HepG2 (cell line): ENCODE results near the gene PEX14. TPM values are rescaled to one million over a fixed set of nuclear protein-coding genes. Genes with fewer than 3 reads are reported as not detected.

Experiments used
- CEBPB ChIP-seq: IDR thresholded peaks from 2 replicates; pipeline ENCODE4 v1.6.1; 2011; ENCODE audit warnings: low read depth, low read length, improper control_type of control experiment, borderline replicate concordance
- DZIP1 ChIP-seq: sonication (generic); formaldehyde crosslinking; IDR thresholded peaks from 2 replicates; pipeline ENCODE4 v1.5.0; 2020; ENCODE audit warnings: mild to moderate bottlenecking, missing genetic modification reagents
- ESRRA ChIP-seq: sonication (generic); formaldehyde crosslinking; IDR thresholded peaks from 2 replicates; pipeline ENCODE4 v1.5.1; 2020; ENCODE audit warnings: mild to moderate bottlenecking, low read depth, missing genetic modification reagents
- HNF4G ChIP-seq, 2 experiments: sonication (generic) in 1 of 2; formaldehyde crosslinking in 1 of 2; IDR thresholded peaks; 2 replicates each; pipeline versions ENCODE4 v1.4.0 to v1.6.1; 2011 to 2020; ENCODE audit warnings: borderline replicate concordance in 2 of 2, low read depth in 2 of 2, mild to moderate bottlenecking in 2 of 2, low read length in 1 of 2, missing genetic modification reagents in 1 of 2, moderate library complexity in 1 of 2
- HNRNPK ChIP-seq: fragments of 200-400 bp; formaldehyde crosslinking; IDR thresholded peaks from 2 replicates; pipeline ENCODE4 v1.6.1; 2018; ENCODE audit warnings: low read length, low read depth, moderate library complexity, mild to moderate bottlenecking; ENCODE audit not compliant: poor library complexity, severe bottlenecking
- MED8 ChIP-seq: sonication (generic); formaldehyde crosslinking; IDR thresholded peaks from 2 replicates; pipeline ENCODE4 v1.8.1; 2023; ENCODE audit warnings: mild to moderate bottlenecking, missing genetic modification reagents; ENCODE audit not compliant: insufficient replicate concordance
- RBM39 ChIP-seq: fragments of 200-400 bp; formaldehyde crosslinking; IDR thresholded peaks from one replicate; pipeline ENCODE4 v1.6.1; 2018; ENCODE audit warnings: antibody characterized with exemption, mild to moderate bottlenecking, low read depth, low read length; ENCODE audit not compliant: poor library complexity, severe bottlenecking
- RFX1 ChIP-seq: fragments of 450-650 bp; IDR thresholded peaks from 2 replicates; pipeline ENCODE4 v1.6.1; 2017
- SP140L ChIP-seq: sonication (generic); formaldehyde crosslinking; IDR thresholded peaks from 2 replicates; pipeline ENCODE4 v1.4.0; 2020; ENCODE audit warnings: missing genetic modification reagents, borderline replicate concordance
- SPEN ChIP-seq: sonication (generic); formaldehyde crosslinking; IDR thresholded peaks from 2 replicates; pipeline ENCODE4 v1.5.1; 2020; ENCODE audit warnings: low read depth, mild to moderate bottlenecking, missing genetic modification reagents
- YY1 ChIP-seq: IDR thresholded peaks from 2 replicates; pipeline ENCODE4 v1.6.1; 2011; ENCODE audit warnings: low read length, low read depth, moderate library complexity, mild to moderate bottlenecking; ENCODE audit not compliant: insufficient read depth, insufficient replicate concordance
- ZNF12 ChIP-seq: sonication (generic); formaldehyde crosslinking; IDR thresholded peaks from 2 replicates; pipeline ENCODE4 v1.5.0; 2020; ENCODE audit warnings: missing genetic modification reagents
- ZNF337 ChIP-seq: sonication (generic); formaldehyde crosslinking; IDR thresholded peaks from 2 replicates; pipeline ENCODE4 v1.5.1; 2020; ENCODE audit warnings: missing genetic modification reagents, low read depth, mild to moderate bottlenecking, borderline replicate concordance
- ZSCAN12 ChIP-seq: sonication (generic); formaldehyde crosslinking; IDR thresholded peaks from 2 replicates; pipeline ENCODE4 v1.9.0; 2021; ENCODE audit warnings: mild to moderate bottlenecking, missing genetic modification reagents
- polyA plus RNA-seq, 8 experiments: library from polyadenylated mRNA; depleted of rRNA in 3 of 8; stranded (reverse) in 7 of 8; unstranded in 1 of 8; fragments of >200 nt; fragmentation: Illumina TruSeq in 4 of 8; extraction: Trizol in 4 of 8; gene quantifications; 2 replicates each; pipeline versions ENCODE4 v1.2.1 to v1.2.3, GENCODE V29; 2011 to 2016; ENCODE audit warnings: low read depth in 4 of 8, missing spikeins in 1 of 8, mixed read lengths in 1 of 8; ENCODE audit not compliant: insufficient read depth in 1 of 8
- total RNA-seq, 5 experiments: library from RNA; depleted of rRNA; stranded (reverse); fragments of >200 nt; fragmentation: Illumina TruSeq; extraction: Trizol; gene quantifications; 2 replicates each; pipeline ENCODE4 v1.2.3, GENCODE V29; 2016; ENCODE audit warnings: low read depth in 1 of 5
- TF ChIP-seq, protein P1 (sequence below): sonication (generic); formaldehyde crosslinking; IDR thresholded peaks from 2 replicates; pipeline ENCODE4 v1.4.0; 2020; ENCODE audit warnings: mild to moderate bottlenecking, missing genetic modification reagents
- TF ChIP-seq, protein P2 (sequence below): sonication (generic); formaldehyde crosslinking; IDR thresholded peaks from 2 replicates; pipeline ENCODE4 v1.5.1; 2020; ENCODE audit warnings: missing genetic modification reagents, mild to moderate bottlenecking, borderline replicate concordance
- TF ChIP-seq, protein P3 (sequence below): sonication (generic); formaldehyde crosslinking; IDR thresholded peaks from 2 replicates; pipeline ENCODE4 v1.4.0; 2020; ENCODE audit warnings: missing genetic modification reagents

PEX14 gene
- total and polyA plus RNA-seq, 2 of the 13 experiments (the other 11 are each of a cell fraction or from before 2014, with no cell fraction given): 6.5 to 9.9 TPM

GRCh38 chr1:10555635-10556429 lies 81.1 kb downstream of the PEX14 start (continued):
- TF ChIP-seq DZIP1 (CRISPR knock-in tag): no peak
- TF ChIP-seq, protein P1, sequence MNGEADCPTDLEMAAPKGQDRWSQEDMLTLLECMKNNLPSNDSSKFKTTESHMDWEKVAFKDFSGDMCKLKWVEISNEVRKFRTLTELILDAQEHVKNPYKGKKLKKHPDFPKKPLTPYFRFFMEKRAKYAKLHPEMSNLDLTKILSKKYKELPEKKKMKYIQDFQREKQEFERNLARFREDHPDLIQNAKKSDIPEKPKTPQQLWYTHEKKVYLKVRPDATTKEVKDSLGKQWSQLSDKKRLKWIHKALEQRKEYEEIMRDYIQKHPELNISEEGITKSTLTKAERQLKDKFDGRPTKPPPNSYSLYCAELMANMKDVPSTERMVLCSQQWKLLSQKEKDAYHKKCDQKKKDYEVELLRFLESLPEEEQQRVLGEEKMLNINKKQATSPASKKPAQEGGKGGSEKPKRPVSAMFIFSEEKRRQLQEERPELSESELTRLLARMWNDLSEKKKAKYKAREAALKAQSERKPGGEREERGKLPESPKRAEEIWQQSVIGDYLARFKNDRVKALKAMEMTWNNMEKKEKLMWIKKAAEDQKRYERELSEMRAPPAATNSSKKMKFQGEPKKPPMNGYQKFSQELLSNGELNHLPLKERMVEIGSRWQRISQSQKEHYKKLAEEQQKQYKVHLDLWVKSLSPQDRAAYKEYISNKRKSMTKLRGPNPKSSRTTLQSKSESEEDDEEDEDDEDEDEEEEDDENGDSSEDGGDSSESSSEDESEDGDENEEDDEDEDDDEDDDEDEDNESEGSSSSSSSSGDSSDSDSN (CRISPR knock-in tag): peak; percentile 46
- no peak for TF ChIP-seq RFX1
- TF ChIP-seq, protein P2, sequence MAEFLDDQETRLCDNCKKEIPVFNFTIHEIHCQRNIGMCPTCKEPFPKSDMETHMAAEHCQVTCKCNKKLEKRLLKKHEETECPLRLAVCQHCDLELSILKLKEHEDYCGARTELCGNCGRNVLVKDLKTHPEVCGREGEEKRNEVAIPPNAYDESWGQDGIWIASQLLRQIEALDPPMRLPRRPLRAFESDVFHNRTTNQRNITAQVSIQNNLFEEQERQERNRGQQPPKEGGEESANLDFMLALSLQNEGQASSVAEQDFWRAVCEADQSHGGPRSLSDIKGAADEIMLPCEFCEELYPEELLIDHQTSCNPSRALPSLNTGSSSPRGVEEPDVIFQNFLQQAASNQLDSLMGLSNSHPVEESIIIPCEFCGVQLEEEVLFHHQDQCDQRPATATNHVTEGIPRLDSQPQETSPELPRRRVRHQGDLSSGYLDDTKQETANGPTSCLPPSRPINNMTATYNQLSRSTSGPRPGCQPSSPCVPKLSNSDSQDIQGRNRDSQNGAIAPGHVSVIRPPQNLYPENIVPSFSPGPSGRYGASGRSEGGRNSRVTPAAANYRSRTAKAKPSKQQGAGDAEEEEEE (CRISPR knock-in tag): no peak
- TF ChIP-seq RBM39: no peak
- peak; percentile 99 for TF ChIP-seq CEBPB
- TF ChIP-seq ESRRA (CRISPR knock-in tag): 0 out of 2 replicates have a peak, but pooled peaks have one; percentile 28
- no peak for TF ChIP-seq SP140L
- TF ChIP-seq ZNF337 (CRISPR knock-in tag): no peak
- no peak for TF ChIP-seq SPEN (CRISPR knock-in tag)
- TF ChIP-seq, protein P3, sequence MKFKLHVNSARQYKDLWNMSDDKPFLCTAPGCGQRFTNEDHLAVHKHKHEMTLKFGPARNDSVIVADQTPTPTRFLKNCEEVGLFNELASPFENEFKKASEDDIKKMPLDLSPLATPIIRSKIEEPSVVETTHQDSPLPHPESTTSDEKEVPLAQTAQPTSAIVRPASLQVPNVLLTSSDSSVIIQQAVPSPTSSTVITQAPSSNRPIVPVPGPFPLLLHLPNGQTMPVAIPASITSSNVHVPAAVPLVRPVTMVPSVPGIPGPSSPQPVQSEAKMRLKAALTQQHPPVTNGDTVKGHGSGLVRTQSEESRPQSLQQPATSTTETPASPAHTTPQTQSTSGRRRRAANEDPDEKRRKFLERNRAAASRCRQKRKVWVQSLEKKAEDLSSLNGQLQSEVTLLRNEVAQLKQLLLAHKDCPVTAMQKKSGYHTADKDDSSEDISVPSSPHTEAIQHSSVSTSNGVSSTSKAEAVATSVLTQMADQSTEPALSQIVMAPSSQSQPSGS (CRISPR knock-in tag): 0 out of 2 replicates have a peak, but pooled peaks have one; percentile 28
- peak; percentile 84; the same call in 1 of the 2 replicates for TF ChIP-seq ZNF12 (CRISPR knock-in tag)
- no peak for TF ChIP-seq HNRNPK
- TF ChIP-seq ZSCAN12 (CRISPR knock-in tag): no peak
- TF ChIP-seq MED8: no peak
- no peak for TF ChIP-seq HNF4G (IDR thresholded peaks at IDR 0.05; ENCODE audit: borderline replicate concordance, low read depth, low read length)
- no peak for TF ChIP-seq HNF4G (CRISPR knock-in tag; IDR thresholded peaks at IDR 0.05; ENCODE audit: borderline replicate concordance, low read depth)
- no peak for TF ChIP-seq YY1
